CD14-positive monocyte (primary cell): ENCODE data around the gene SFT2D3. TPM values are rescaled to one million over a fixed set of nuclear protein-coding genes. Genes with fewer than 3 reads are reported as not detected.
A peak's percentile ranks its signal among the peaks of the same experiment; 100 is the strongest.

Experiments
- DNase-seq, 3 donors: peaks; one replicate each; pipeline ENCODE4 v3.0.0-alpha.2; 2011 to 2022
- H2AFZ ChIP-seq: 2 replicates; pipeline ENCODE4 v1.6.0; 2012; ENCODE audit warnings: mild to moderate bottlenecking, low read depth, low read length, inconsistent platforms; ENCODE audit not compliant: insufficient read depth, poor library complexity, severe bottlenecking
- H3K27ac ChIP-seq, 2 donors: 1 replicate in 1 of 2; 2 replicates in 1 of 2; pipeline ENCODE4 v1.5.1; 2012 to 2013; ENCODE audit warnings: low read length in 2 of 2, control low read depth in 1 of 2, inconsistent platforms in 1 of 2, low read depth in 1 of 2, mild to moderate bottlenecking in 1 of 2
- H3K27me3 ChIP-seq, 2 donors: one replicate each; pipeline versions ENCODE4 v1.6.0 to v1.6.1; 2011 to 2013; ENCODE audit warnings: low read length in 2 of 2; ENCODE audit not compliant: control insufficient read depth in 2 of 2, insufficient read depth in 2 of 2
- H3K36me3 ChIP-seq, 2 donors: replicated peaks in 1 of 2; 1 replicate in 1 of 2; 2 replicates in 1 of 2; pipeline versions ENCODE4 v1.5.1 to v1.6.1; 2012 to 2013; ENCODE audit warnings: low read length in 2 of 2, control low read depth in 1 of 2, inconsistent platforms in 1 of 2, mild to moderate bottlenecking in 1 of 2; ENCODE audit not compliant: insufficient read depth in 2 of 2, control insufficient read depth in 1 of 2
- H3K4me1 ChIP-seq, 2 donors: 1 replicate in 1 of 2; 2 replicates in 1 of 2; pipeline versions ENCODE4 v1.5.1 to v1.6.1; 2012 to 2013; ENCODE audit warnings: low read length in 2 of 2, control low read depth in 1 of 2, inconsistent platforms in 1 of 2, mild to moderate bottlenecking in 1 of 2, moderate library complexity in 1 of 2; ENCODE audit not compliant: insufficient read depth in 2 of 2, control insufficient read depth in 1 of 2
- H3K4me2 ChIP-seq: replicated peaks from 2 replicates; pipeline ENCODE3; 2012; ENCODE audit warnings: low read length, moderate library complexity, mild to moderate bottlenecking; ENCODE audit not compliant: poor library complexity, severe bottlenecking; ENCODE audit errors: extremely low read depth
- H3K4me3 ChIP-seq, 3 experiments: fragments of 200-600 bp in 1 of 3; sonication (generic) in 1 of 3; replicated peaks in 1 of 3; 1 replicate in 2 of 3; 2 replicates in 1 of 3; pipeline ENCODE4 v1.5.1; 2011 to 2013; ENCODE audit warnings: low read length in 3 of 3, mild to moderate bottlenecking in 3 of 3, control low read depth in 2 of 3, low read depth in 2 of 3, inconsistent platforms in 1 of 3, moderate library complexity in 1 of 3
- H3K79me2 ChIP-seq: 2 replicates; pipeline ENCODE4 v1.6.0; 2012; ENCODE audit warnings: mild to moderate bottlenecking, control low read depth, inconsistent platforms, low read length, moderate library complexity; ENCODE audit not compliant: insufficient read depth
- H3K9ac ChIP-seq: 2 replicates; pipeline ENCODE4 v1.6.0; 2017; ENCODE audit warnings: low read length, mild to moderate bottlenecking; ENCODE audit not compliant: insufficient read depth, poor library complexity, severe bottlenecking
- H3K9me3 ChIP-seq, 2 donors: replicated peaks in 1 of 2; 1 replicate in 1 of 2; 2 replicates in 1 of 2; pipeline versions ENCODE4 v1.5.1 to v1.6.1; 2012 to 2013; ENCODE audit warnings: low read length in 2 of 2, control low read depth in 1 of 2; ENCODE audit not compliant: control insufficient read depth in 1 of 2, insufficient read depth in 1 of 2
- H4K20me1 ChIP-seq: 2 replicates; pipeline ENCODE4 v1.6.0; 2012; ENCODE audit warnings: mild to moderate bottlenecking, low read length, control low read depth, moderate library complexity; ENCODE audit not compliant: insufficient read depth
- H3K27ac Mint-ChIP-seq, 7 donors: one replicate each; pipeline ENCODE4 v1.8.0; 2020; ENCODE audit warnings: mild to moderate bottlenecking in 7 of 7, mixed read lengths in 7 of 7, moderate library complexity in 6 of 7, inconsistent platforms in 2 of 7
- H3K27me3 Mint-ChIP-seq, 3 donors: one replicate each; pipeline ENCODE4 v1.8.0; 2021 to 2022; ENCODE audit warnings: low read depth in 3 of 3, mild to moderate bottlenecking in 3 of 3, mixed read lengths in 3 of 3, moderate library complexity in 3 of 3, inconsistent platforms in 1 of 3
- H3K36me3 Mint-ChIP-seq, 2 donors: one replicate each; pipeline ENCODE4 v1.8.0; 2020; ENCODE audit warnings: mixed read lengths in 2 of 2, inconsistent platforms in 1 of 2, mild to moderate bottlenecking in 1 of 2
- H3K4me1 Mint-ChIP-seq: one replicate; pipeline ENCODE4 v1.8.0; 2020; ENCODE audit warnings: mild to moderate bottlenecking, mixed read lengths
- H3K4me3 Mint-ChIP-seq, 2 donors: one replicate each; pipeline ENCODE4 v1.8.0; 2020; ENCODE audit warnings: mild to moderate bottlenecking in 2 of 2, mixed read lengths in 2 of 2, moderate library complexity in 1 of 2
- H3K9me3 Mint-ChIP-seq, 7 donors: one replicate each; pipeline ENCODE4 v1.8.0; 2020 to 2022; ENCODE audit warnings: mixed read lengths in 7 of 7, mild to moderate bottlenecking in 6 of 7, moderate library complexity in 6 of 7, inconsistent platforms in 2 of 7
- CTCF ChIP-seq: fragments of 200-600 bp; IDR thresholded peaks from one replicate; pipeline ENCODE4 v1.8.0; 2022; ENCODE audit warnings: antibody characterized with exemption, mild to moderate bottlenecking
- WGBS: methylation state at CpG from one replicate; pipeline ENCODE4 v1.1.5; 2013; ENCODE audit warnings: missing lambda C conversion rate; ENCODE audit not compliant: insufficient coverage; 5-methylcytosine and 5-hydroxymethylcytosine counted together
- intact Hi-C, 2 donors: fragments of 100-400 bp; cut with micrococcal nuclease; formaldehyde crosslinking; loops; one replicate each; pipeline versions ENCODE4 v1.15.0 to v1.15.1; 2023
- polyA plus RNA-seq, 3 donors: library from polyadenylated mRNA; depleted of rRNA in 1 of 3; unstranded in 2 of 3; stranded (reverse) in 1 of 3; fragments of 300-500 nt in 2 of 3; fragments of >200 nt in 1 of 3; fragmentation: Illumina TruSeq in 2 of 3; gene quantifications; 1 replicate in 2 of 3; 2 replicates in 1 of 3; pipeline ENCODE4 v1.2.3, GENCODE V29; 2012 to 2021

Gene SFT2D3
- polyA plus RNA-seq, 3 donors, result 3.8 to 4.9 TPM; not detected in 1

GRCh38 chr2:127712999-127713398, 11.7 kb downstream of the SFT2D3 start:
- H3K9me3 Mint-ChIP-seq, result no peaks in the 10 kb centered on the region
- H3K27ac Mint-ChIP-seq, result peak overlapping the region in 6 of 7 donors; percentile 37 to 89 (median 72)
- Histone ChIP-seq H3K4me3 (no peak overlapping the region), H4K20me1 (no peaks in the 10 kb centered on the region), H3K9ac (no peak overlapping the region), H3K36me3 (peaks cover 39 to 75% of the 10 kb centered on the region in 2 donors), H3K27ac (peak overlapping the region; percentile 12 to 27), H3K4me2 (no peak overlapping the region), H3K9me3 (no peaks in the 10 kb centered on the region), H3K79me2 (no peaks in the 10 kb centered on the region), H3K4me1 (peaks cover 4 to 14% of the 10 kb centered on the region in 2 donors), H2AFZ (no peak overlapping the region), H3K27me3 (no peaks in the 10 kb centered on the region)
- H3K4me3 Mint-ChIP-seq, result no peak overlapping the region
- peaks cover 7% of the 10 kb centered on the region for H3K4me1 Mint-ChIP-seq
- 20% methylated on average over 1 of the region's 2 CpGs for WGBS
- TF ChIP-seq CTCF, result no peak
- intact Hi-C loops, result no loop called here
- DNase-seq, result peak in 1 of 3 donors; percentile 18
- H3K27me3 Mint-ChIP-seq, result no peaks in the 10 kb centered on the region
- peaks cover 47 to 72% of the 10 kb centered on the region in 2 donors for H3K36me3 Mint-ChIP-seq

GRCh38 chr2:127713562-127713961, 12.3 kb downstream of the SFT2D3 start:
- H2AFZ ChIP-seq, result no peak overlapping the region
- intact Hi-C loops, result no loop called here
- no peak overlapping the region for H3K9ac ChIP-seq
- H3K4me2 ChIP-seq, result no peak overlapping the region
- Mint-ChIP-seq H3K4me1 (peaks cover 7% of the 10 kb centered on the region), H3K9me3 (no peaks in the 10 kb centered on the region), H3K36me3 (peaks cover 47 to 72% of the 10 kb centered on the region in 2 donors), H3K4me3 (no peak overlapping the region), H3K27ac (no peak overlapping the region), H3K27me3 (no peaks in the 10 kb centered on the region)
- TF ChIP-seq CTCF, result no peak
- WGBS, result 97% methylated on average over 19 of the region's 25 CpGs
- H3K27ac ChIP-seq, result no peak overlapping the region
- H3K9me3 ChIP-seq, result no peaks in the 10 kb centered on the region
- H3K27me3 ChIP-seq, result no peaks in the 10 kb centered on the region
- H4K20me1 ChIP-seq, result no peaks in the 10 kb centered on the region
- no peak overlapping the region for H3K4me3 ChIP-seq
- no peak for DNase-seq
- peaks cover 4 to 14% of the 10 kb centered on the region in 2 donors for H3K4me1 ChIP-seq
- H3K79me2 ChIP-seq, result no peaks in the 10 kb centered on the region
- H3K36me3 ChIP-seq, result peaks cover 35 to 75% of the 10 kb centered on the region in 2 donors
